Suppressor macrophage (primary cell): ENCODE measurements around the gene LASP1NB.
"Not testable (repeated sequence)": the region's sequence is repeated elsewhere in the genome, so short reads cannot be mapped to it uniquely, and the experiment has no call there.

Source experiments
- DNase-seq, 4 experiments: peaks; one replicate each; pipeline ENCODE4 v3.0.0-alpha.2; 2020 to 2022

Gene LASP1NB

DNA sequence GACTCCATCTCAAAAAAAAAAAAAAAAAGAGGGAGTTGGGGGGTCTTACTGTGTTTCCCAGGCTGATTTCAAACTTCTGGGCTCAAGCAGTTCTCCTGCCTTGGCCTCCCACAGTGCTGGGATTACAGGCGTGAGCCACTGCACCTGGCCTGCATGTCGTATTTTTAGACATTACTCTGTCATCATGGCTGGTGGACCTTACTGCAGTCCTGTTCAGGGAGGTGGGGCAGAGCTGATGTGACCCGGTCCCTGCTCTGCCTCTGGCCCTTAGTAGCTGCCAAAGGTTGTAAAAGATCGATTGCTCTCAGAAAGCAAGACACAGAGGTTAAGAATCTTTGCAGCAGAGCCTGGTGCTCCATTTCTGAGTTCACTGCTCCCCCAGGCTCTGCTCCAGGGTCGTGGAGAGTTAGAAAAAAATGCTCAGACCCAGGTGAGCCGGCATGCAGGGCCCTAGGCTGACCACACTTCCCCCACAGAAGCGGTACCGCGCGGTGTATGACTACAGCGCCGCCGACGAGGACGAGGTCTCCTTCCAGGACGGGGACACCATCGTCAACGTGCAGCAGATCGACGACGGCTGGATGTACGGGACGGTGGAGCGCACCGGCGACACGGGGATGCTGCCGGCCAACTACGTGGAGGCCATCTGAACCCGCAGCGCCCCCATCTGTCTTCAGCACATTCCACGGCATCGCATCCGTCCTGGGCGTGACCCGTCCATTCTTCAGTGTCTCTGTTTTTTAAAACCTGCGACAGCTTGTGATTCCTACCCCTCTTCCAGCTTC is 7.1 kb upstream of the LASP1NB start:
- DNase-seq, result no peak

- no peak for DNase-seq
These were observed 6.5 kb upstream of the LASP1NB start for GRCh38 chr17:38918916-38919315.

GRCh38 chr17:38919316-38920078 is 5.9 kb upstream of the LASP1NB start:
- DNase-seq, result no peak

DNA sequence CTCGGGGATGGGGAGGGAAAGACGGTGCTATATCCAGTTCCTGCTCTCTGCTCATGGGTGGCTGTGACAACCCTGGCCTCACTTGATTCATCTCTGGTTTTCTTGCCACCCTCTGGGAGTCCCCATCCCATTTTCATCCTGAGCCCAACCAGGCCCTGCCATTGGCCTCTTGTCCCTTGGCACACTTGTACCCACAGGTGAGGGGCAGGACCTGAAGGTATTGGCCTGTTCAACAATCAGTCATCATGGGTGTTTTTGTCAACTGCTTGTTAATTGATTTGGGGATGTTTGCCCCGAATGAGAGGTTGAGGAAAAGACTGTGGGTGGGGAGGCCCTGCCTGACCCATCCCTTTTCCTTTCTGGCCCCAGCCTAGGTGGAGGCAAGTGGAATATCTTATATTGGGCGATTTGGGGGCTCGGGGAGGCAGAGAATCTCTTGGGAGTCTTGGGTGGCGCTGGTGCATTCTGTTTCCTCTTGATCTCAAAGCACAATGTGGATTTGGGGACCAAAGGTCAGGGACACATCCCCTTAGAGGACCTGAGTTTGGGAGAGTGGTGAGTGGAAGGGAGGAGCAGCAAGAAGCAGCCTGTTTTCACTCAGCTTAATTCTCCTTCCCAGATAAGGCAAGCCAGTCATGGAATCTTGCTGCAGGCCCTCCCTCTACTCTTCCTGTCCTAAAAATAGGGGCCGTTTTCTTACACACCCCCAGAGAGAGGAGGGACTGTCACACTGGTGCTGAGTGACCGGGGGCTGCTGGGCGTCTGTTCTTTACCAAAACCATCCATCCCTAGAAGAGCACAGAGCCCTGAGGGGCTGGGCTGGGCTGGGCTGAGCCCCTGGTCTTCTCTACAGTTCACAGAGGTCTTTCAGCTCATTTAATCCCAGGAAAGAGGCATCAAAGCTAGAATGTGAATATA is 4.8 kb upstream of the LASP1NB start:
- no peak for DNase-seq

DNA sequence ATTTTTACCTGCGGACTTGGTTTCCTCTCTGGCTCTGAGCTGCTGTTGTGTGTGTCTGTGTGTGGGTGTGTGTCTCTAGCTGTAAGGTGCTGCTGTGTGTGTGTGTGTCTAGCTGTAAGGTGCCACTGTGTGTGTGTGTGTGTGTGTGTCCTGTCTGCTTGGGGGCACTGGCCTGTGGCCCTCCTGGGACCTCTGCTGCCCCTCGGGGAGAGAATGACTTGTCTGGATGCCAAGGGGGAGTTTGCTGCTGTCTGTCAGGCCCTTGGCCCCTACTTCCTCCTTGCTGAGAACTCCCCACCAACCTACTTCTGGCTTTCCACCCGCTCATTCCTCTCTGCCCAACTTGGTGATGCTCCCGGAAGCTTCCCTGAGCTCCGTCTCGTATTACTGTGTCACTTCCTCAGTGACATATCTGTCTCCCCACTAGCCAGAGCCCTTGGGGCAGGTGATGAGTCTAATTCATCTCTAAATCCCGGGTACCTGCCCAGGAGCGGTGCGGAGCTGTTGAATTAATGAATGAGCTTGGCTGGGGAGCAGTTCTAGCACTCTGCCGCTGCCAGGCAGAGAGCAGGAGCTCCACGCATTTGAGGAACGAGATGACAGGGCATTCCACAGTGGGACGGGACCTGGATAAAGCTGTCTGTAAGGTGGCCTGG is 3.5 kb upstream of the LASP1NB start:
- peak; percentile 44 to 72 (median 62) for DNase-seq

GRCh38 chr17:38922538-38923297 is 2.7 kb upstream of the LASP1NB start:
- DNase-seq, result peak in 3 of 4 experiments; percentile 38 to 45 (median 44)

GRCh38 chr17:38926293-38927070 is 1.1 kb downstream of the LASP1NB start:
- DNase-seq, result peak; percentile 57 to 86 (median 74)

- DNase-seq, result not testable (repeated sequence)
These were observed 5.4 kb downstream of the LASP1NB start for GRCh38 chr17:38930782-38931181.

DNA sequence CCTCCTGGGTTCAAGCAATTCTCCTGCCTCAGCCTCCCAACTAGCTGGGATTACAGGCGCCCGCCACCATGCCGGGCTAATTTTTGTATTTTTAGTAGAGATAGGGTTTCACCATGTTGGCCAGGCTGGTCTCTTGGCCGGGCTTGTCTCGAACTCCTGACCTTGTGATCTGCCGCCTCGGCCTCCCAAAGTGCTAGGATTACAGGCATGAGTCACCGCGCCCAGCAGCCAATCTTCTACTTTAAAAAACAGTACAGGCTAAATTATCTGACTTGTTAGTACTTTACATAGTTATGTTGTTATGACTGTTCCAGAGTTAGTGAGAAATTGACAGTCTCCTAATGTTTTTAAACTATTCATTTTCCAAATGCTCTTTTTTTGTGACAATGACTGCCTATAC is 8.5 kb downstream of the LASP1NB start:
- not testable (repeated sequence) for DNase-seq

DNA sequence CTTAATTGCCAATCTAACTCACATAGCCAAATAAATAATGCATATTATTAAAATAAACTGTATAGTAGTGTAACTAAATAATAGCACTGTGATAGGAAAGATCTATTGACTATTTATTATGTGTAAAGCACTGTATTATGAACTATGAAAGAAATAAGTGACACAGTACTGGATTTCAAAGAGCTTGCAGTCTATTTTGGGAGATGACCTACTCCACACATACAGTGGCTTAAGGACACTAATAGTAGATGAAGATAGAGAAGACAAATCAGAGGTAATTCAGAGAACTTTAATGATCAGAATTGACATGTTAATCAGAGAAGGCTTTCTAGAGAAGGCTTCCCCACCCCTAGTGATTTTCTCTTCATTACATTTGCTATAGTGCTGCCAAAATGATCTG is 14.6 kb downstream of the LASP1NB start:
- DNase-seq, result no peak

- DNase-seq, result no peak
These were observed 15.0 kb downstream of the LASP1NB start for GRCh38 chr17:38940404-38940803.

GRCh38 chr17:38942696-38943334 is 17.4 kb downstream of the LASP1NB start:
- no peak for DNase-seq

DNA sequence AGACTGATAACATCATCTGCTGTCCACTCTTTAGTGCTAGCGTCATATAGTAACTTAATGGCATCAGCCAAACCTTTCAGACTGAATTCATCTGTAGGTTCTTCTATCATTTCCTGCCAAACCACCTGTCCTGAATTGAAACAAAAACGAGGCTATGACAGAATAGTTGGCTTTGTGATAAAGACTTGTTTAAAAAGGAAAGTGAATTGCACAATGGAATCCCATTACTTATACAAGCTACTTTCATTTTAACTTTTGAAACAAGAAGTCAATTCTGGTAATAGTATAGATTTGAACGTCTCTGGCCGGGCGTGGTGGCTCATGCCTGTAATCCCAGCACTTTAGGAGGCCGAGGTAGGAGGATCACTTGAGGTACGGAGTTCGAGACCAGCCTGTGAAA is 18.2 kb downstream of the LASP1NB start:
- DNase-seq, result peak in 1 of 4 experiments; percentile 26

DNA sequence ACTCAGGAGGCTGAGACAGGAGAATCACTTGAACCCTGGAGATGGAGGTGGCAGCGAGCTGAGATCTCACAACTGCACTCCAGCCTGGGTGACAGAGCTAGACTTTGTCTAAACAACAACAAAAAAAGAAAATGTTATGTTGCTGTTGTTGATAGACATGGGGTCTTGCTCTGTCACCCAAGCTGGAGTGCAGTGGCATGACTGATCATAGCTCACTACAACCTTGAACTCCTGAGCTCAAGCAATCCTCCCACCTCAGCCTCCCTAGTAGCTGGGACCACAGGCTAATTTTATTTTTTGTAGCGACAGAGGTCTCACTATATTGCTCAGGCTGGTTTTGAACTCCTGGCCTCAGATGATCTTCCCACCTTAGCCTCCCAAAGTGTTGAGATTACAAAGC is 21.8 kb downstream of the LASP1NB start:
- DNase-seq, result no peak

- DNase-seq, result not testable (repeated sequence)
These were observed 28.4 kb downstream of the LASP1NB start for GRCh38 chr17:38953800-38954199.

DNA sequence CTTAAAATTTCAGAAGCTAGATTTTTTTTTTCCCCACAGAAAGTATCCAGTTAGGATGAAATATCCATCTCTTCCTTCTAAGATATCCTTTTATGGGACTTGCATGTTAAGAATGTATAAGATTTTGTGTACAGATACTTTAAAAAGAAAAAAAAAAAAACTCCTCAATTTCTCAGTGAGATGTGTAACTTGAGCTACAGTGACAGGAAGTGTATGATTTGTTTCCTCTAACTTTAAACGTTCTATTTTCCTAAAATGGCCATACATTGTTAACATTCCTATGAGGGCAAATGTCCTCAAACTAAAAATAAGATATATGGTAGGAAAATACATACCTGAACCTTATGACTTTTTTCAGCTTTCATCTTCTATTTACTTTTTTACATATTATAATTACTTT is 32.9 kb downstream of the LASP1NB start:
- no peak for DNase-seq

GRCh38 chr17:38958756-38959155 is 33.3 kb downstream of the LASP1NB start:
- no peak for DNase-seq

GRCh38 chr17:38959508-38959907 is 34.1 kb downstream of the LASP1NB start:
- DNase-seq, result no peak

DNA sequence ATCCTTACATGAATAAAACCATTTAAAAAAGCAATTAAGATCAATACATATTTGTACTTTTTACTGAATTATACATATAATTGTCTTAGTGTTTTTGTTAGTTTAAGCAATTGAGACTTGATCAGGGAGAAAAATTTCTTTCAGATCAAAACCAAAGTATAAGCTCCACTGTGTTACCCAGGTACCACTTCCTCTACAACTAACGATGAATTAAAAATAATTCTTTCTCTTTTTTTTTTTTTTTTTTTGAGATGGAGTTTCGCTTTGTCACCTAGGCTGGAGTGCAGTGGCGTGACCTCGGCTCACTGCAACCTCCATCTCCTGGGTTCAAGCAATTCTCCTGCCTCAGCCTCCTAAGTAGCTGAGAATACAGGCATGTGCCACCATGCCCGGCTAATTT is 35.0 kb downstream of the LASP1NB start:
- no peak for DNase-seq

GRCh38 chr17:38961413-38961812 is 36.0 kb downstream of the LASP1NB start:
- no peak for DNase-seq
